ENCODE results near the gene DLG2.

Gene DLG2

GRCh38 chr11:84522331-84522730 lies 1104.8 kb downstream of the DLG2 start:
- no peak overlapping the region for H3K4me3 ChIP-seq (ENCODE audit: low read depth, low read length)
- TF ChIP-seq, protein P1, sequence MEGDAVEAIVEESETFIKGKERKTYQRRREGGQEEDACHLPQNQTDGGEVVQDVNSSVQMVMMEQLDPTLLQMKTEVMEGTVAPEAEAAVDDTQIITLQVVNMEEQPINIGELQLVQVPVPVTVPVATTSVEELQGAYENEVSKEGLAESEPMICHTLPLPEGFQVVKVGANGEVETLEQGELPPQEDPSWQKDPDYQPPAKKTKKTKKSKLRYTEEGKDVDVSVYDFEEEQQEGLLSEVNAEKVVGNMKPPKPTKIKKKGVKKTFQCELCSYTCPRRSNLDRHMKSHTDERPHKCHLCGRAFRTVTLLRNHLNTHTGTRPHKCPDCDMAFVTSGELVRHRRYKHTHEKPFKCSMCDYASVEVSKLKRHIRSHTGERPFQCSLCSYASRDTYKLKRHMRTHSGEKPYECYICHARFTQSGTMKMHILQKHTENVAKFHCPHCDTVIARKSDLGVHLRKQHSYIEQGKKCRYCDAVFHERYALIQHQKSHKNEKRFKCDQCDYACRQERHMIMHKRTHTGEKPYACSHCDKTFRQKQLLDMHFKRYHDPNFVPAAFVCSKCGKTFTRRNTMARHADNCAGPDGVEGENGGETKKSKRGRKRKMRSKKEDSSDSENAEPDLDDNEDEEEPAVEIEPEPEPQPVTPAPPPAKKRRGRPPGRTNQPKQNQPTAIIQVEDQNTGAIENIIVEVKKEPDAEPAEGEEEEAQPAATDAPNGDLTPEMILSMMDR (IDR thresholded peaks at IDR 0.05; ENCODE audit: low read depth, low read length): no peak

DNA sequence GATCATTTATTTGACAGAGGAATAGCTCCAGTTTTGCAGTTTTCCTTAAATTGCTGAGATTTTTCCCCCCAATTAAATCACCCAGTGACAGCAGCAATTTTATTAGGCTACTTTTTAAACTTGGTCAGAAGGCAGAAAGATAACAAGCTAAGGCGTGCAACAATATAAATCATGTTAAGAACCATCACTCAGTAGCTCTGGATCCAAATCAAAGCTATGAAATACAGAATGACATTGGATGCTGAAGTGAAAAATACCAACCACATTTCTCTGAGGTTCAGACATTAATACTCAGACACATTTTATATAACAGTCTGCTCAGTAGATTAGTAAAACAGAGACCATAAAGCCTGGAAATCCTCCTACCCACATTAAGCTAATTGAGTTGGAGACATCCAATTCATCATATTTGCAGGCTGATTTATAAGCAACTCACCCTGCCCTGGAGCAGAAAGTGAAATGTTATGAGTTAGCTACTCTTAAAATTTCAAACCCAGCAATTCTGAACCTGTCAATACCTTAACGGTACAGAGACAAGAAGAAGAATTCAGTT lies 1108.4 kb downstream of the DLG2 start:
- H3K4me3 ChIP-seq (ENCODE audit: low read depth, low read length): no peak overlapping the region
- TF ChIP-seq, protein P1 (IDR thresholded peaks at IDR 0.05; ENCODE audit: low read depth, low read length): no peak

- TF ChIP-seq, protein P1 (IDR thresholded peaks at IDR 0.05; ENCODE audit: low read depth, low read length): no peak
- H3K4me3 ChIP-seq (ENCODE audit: low read depth, low read length): no peak overlapping the region
Observed at GRCh38 chr11:84514436-84514835, 1112.7 kb downstream of the DLG2 start.

GRCh38 chr11:84503503-84503902 lies 1123.6 kb downstream of the DLG2 start:
- TF ChIP-seq, protein P1 (IDR thresholded peaks at IDR 0.05; ENCODE audit: low read depth, low read length): no peak
- no peak overlapping the region for H3K4me3 ChIP-seq (ENCODE audit: low read depth, low read length)

DNA sequence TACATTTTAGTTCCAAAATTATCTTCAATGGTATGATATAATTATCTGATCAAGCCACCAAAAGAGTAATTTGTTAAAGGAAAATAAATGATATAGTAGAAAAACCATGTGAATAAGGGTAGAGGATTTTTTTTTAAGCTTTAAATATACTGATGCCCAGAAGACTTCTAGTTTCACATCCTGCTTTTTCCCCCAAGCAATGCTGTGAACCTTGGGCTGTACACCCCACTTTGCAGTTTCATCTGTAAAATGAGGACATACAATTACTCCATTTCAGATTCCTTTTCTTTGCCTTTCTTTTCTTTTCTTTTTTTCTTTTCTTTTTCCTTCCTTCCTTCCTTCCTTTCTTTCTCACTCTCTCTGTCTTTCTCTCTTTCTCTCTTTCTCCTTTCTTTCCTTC lies 1125.4 kb downstream of the DLG2 start:
- H3K4me3 ChIP-seq (ENCODE audit: low read depth, low read length): no peak overlapping the region
- TF ChIP-seq, protein P1 (IDR thresholded peaks at IDR 0.05; ENCODE audit: low read depth, low read length): no peak

DNA sequence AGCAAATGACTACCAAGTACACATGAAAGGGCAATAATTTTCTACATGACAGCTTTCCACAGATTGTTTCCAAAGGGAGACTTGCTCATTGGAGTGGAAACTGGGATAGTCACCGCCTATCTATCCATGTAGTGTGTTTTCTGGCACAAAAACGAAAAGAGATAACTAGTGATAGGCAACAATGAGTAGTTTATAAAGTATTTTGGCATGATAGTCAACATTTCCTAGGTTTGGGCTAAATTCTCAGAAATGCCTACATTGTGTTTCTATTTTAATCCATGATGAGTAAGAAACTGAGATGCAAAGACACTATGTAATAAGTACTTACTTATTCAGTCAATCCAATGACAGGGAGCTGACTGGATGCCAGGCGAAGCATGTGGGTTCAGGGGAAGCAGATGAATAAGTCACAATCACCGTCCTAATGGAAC lies 1129.1 kb downstream of the DLG2 start:
- TF ChIP-seq, protein P1 (IDR thresholded peaks at IDR 0.05; ENCODE audit: low read depth, low read length): no peak
- H3K4me3 ChIP-seq (ENCODE audit: low read depth, low read length): no peak overlapping the region

DNA sequence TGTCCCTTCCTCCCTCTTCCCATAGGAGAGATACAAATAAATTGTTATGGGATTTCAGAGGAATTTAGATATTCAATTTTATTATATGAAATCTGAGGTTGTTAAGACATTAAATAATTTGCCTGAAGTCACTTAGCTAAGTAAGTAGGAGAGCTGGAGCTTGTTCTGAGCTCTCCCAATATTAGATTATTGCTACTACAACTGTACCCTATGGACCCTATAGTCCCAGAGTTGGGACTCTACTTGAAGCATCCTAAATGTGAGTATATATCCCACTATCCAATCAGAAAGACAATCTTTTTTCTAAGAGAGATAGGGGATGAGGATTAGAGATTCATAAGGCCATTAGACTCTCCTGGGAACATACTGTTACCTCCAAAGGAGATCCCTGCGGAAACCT lies 1130.0 kb downstream of the DLG2 start:
- no peak overlapping the region for H3K4me3 ChIP-seq (ENCODE audit: low read depth, low read length)
- TF ChIP-seq, protein P1 (IDR thresholded peaks at IDR 0.05; ENCODE audit: low read depth, low read length): no peak

Measured in WI38 (cell line).